ENCODE data around the gene ELP5. TPM values are rescaled to one million over a fixed set of nuclear protein-coding genes. Genes with fewer than 3 reads are reported as not detected.

The ELP5 gene
- total and polyA plus RNA-seq, 3 donors from 2014 or later = 107 to 295 (median 123) TPM

- DNase-seq = peak; percentile 99
- H3K9me3 ChIP-seq = no peaks in the 10 kb centered on the region
- peak within 1 kb of the TSS; percentile 99 to 100 for H3K27ac ChIP-seq
- no peaks in the 10 kb centered on the region for H3K36me3 ChIP-seq (ENCODE audit: low read depth, missing control alignments)
- H3K4me3 ChIP-seq = peak within 1 kb of the TSS; percentile 88 to 98
- no peaks in the 10 kb centered on the region for H3K27me3 ChIP-seq
- 0 to 1% methylated on average over 34 to 41 of the region's 41 CpGs for WGBS, 2 donors
- H3K4me1 ChIP-seq = peaks cover 26% of the 10 kb centered on the region
- no peak for TF ChIP-seq CTCF (IDR thresholded peaks at IDR 0.05)
- no peak for TF ChIP-seq POLR2A (IDR thresholded peaks at IDR 0.05)
- intact Hi-C loops (cut with DNase I; ENCODE audit: low total_unique reads) = no loop called here
These were observed 297 bp upstream of the ELP5 start, which contains the start of gene CTDNEP1 for GRCh38 chr17:7251661-7252175. CTDNEP1 (minus strand) TSS chr17:7251734; CDS start chr17:7251296, 438 bp downstream.

DNA sequence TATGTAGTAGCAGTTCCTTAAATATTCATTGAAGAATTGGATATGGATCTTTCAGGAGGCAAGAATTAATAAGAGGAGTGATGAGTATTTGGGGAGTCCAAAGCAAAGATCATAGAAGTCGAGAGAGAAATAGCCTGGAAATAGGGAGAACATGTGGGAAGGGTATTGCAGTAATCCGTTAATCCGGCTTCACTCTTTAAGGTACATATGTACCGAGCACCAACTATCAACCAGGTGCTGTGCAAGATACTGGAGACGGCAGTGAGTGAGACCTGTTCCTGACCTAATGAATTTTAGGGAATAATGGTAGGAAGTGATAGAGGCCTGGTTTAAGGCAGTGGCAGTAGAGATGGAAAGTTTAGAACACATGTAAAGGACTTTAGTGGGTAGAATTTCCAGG, 1.1 kb downstream of the ELP5 start:
- intact Hi-C loops (cut with DNase I; ENCODE audit: low total_unique reads) = no loop called here

GRCh38 chr17:7254511-7254910, 2.5 kb downstream of the ELP5 start:
- Histone ChIP-seq H3K4me1 (peaks cover 20% of the 10 kb centered on the region), H3K27me3 (no peaks in the 10 kb centered on the region), H3K4me3 (no peak overlapping the region), H3K9me3 (no peaks in the 10 kb centered on the region), H3K27ac (no peak overlapping the region), H3K36me3 (ENCODE audit: low read depth, missing control alignments) (no peaks in the 10 kb centered on the region)
- intact Hi-C loops (cut with DNase I; ENCODE audit: low total_unique reads) = no loop called here
- DNase-seq = no peak
- WGBS, 2 donors = 76 to 80% methylated on average over 4 of the region's 4 CpGs
- TF ChIP-seq POLR2A (IDR thresholded peaks at IDR 0.05) = no peak
- no peak for TF ChIP-seq CTCF (IDR thresholded peaks at IDR 0.05)

More for the DNA sequence above, 1.1 kb downstream of the ELP5 start:
- Histone ChIP-seq H3K27ac (peak overlapping the region; percentile 99 to 100), H3K9me3 (no peaks in the 10 kb centered on the region), H3K4me1 (peaks cover 26% of the 10 kb centered on the region), H3K4me3 (peak overlapping the region in 1 of 2 donors; percentile 98), H3K27me3 (no peaks in the 10 kb centered on the region), H3K36me3 (ENCODE audit: low read depth, missing control alignments) (no peaks in the 10 kb centered on the region)
- no peak for DNase-seq
- TF ChIP-seq POLR2A (IDR thresholded peaks at IDR 0.05) (no peak), CTCF (IDR thresholded peaks at IDR 0.05) (no peak)
- 41 to 61% methylated on average over 5 of the region's 5 CpGs for WGBS, 2 donors

GRCh38 chr17:7256766-7257456, 4.9 kb downstream of the ELP5 start:
- Histone ChIP-seq H3K27me3 (no peaks in the 10 kb centered on the region), H3K36me3 (ENCODE audit: low read depth, missing control alignments) (no peaks in the 10 kb centered on the region), H3K27ac (no peak overlapping the region), H3K4me1 (peaks cover 17% of the 10 kb centered on the region), H3K4me3 (no peak overlapping the region), H3K9me3 (no peaks in the 10 kb centered on the region)
- intact Hi-C loops (cut with DNase I; ENCODE audit: low total_unique reads) = no loop called here
- 87 to 92% methylated on average over 8 of the region's 8 CpGs for WGBS, 2 donors
- TF ChIP-seq CTCF (IDR thresholded peaks at IDR 0.05) (no peak), POLR2A (IDR thresholded peaks at IDR 0.05) (no peak)
- DNase-seq = no peak

All from testis (tissue), 3 donors.